HCT116 (cell line): Measurements from ENCODE around the gene INPP1. TPM values are rescaled to one million over a fixed set of nuclear protein-coding genes. Genes with fewer than 3 reads are reported as not detected.
A peak's percentile ranks its signal among the peaks of the same experiment; 100 is the strongest.

Experiments
- ATAC-seq: fragments of 200-7000 bp; cut with Tn5 transposase; 2 replicates; pipeline ENCODE4 v1.9.1; 2020; ENCODE audit warnings: mild to moderate bottlenecking, moderate library complexity
- BruUV-seq: library from RNA; stranded (reverse); fragments of 400-500 nt; replicated peaks from 2 replicates; lab custom pipeline; 2021; lab: Mats Ljungman, UMichigan
- CTCF ChIA-PET: fragments of 300-600 bp; sonication (Branson Sonifier 250); formaldehyde crosslinking; loops from one replicate; lab custom pipeline; 2021; ENCODE audit warnings: antibody characterized with exemption; lab: Charles Lee
- POLR2A ChIA-PET: fragments of 300-600, 350-600 bp; sonication (Branson Sonifier 250); formaldehyde crosslinking; loops from one replicate; lab custom pipeline; 2021; ENCODE audit warnings: antibody characterized with exemption; lab: Charles Lee
- RAD21 ChIA-PET, 2 experiments: fragments of 300-600 bp; sonication (Branson Sonifier 250); formaldehyde crosslinking; loops; one replicate each; lab custom pipeline; 2023; ENCODE audit warnings: low total read pairs in 2 of 2; ENCODE audit not compliant: uncharacterized antibody in 2 of 2, unreplicated experiment in 2 of 2, low non-redundant PET in 1 of 2; lab: Charles Lee
- DNase-seq: peaks from one replicate; pipeline ENCODE4 v3.0.0-alpha.2; 2010; ENCODE audit warnings: low read depth, low spot score
- H2AFZ ChIP-seq: fragments of 200-600 bp; shearing (Covaris generic), sonication (generic); 2 replicates; pipeline ENCODE4 v1.6.1; 2017; ENCODE audit warnings: low read depth, mixed run types, mixed read lengths, antibody characterized with exemption, low read length; ENCODE audit not compliant: poor library complexity, severe bottlenecking
- H3K27ac ChIP-seq: 2 replicates; pipeline ENCODE4 v1.5.1; 2012; ENCODE audit warnings: low read depth, low read length
- H3K27me3 ChIP-seq: fragments of 200-600 bp; sonication (generic); 2 replicates; pipeline ENCODE4 v1.6.1; 2016; ENCODE audit warnings: mixed run types, low read length, mixed read lengths; ENCODE audit not compliant: insufficient read depth
- H3K36me3 ChIP-seq, 2 experiments: fragments of 200-500 bp in 1 of 2; fragments of 200-600 bp in 1 of 2; sonication (Bioruptor generic) in 1 of 2; sonication (generic) in 1 of 2; 2 replicates each; pipeline versions ENCODE4 v1.5.1 to v1.6.1; 2014 to 2016; ENCODE audit warnings: low read length in 2 of 2, inconsistent platforms in 1 of 2, mixed read lengths in 1 of 2, mixed run types in 1 of 2; ENCODE audit not compliant: insufficient read depth in 2 of 2, control insufficient read depth in 1 of 2
- H3K4me1 ChIP-seq, 2 experiments: fragments of 200-600 bp in 1 of 2; sonication (generic) in 1 of 2; 2 replicates each; pipeline versions ENCODE4 v1.5.1 to v1.6.1; 2012 to 2017; ENCODE audit warnings: low read length in 2 of 2, inconsistent platforms in 1 of 2, mild to moderate bottlenecking in 1 of 2, mixed read lengths in 1 of 2, mixed run types in 1 of 2, moderate library complexity in 1 of 2; ENCODE audit not compliant: insufficient read depth in 2 of 2, control insufficient read depth in 1 of 2
- H3K4me2 ChIP-seq: fragments of 200-600 bp; sonication (generic); 2 replicates; pipeline ENCODE4 v1.6.1; 2017; ENCODE audit warnings: mixed run types, low read length, mixed read lengths
- H3K4me3 ChIP-seq, 2 experiments: fragments of 200-600 bp in 1 of 2; sonication (generic) in 1 of 2; replicated peaks in 1 of 2; 2 replicates each; pipeline ENCODE4 v1.5.1; 2011 to 2016; ENCODE audit warnings: low read length in 2 of 2, control low read depth in 1 of 2, low read depth in 1 of 2, mild to moderate bottlenecking in 1 of 2, mixed read lengths in 1 of 2, mixed run types in 1 of 2
- H3K79me2 ChIP-seq: fragments of 200-600 bp; sonication (generic); 2 replicates; pipeline ENCODE4 v1.6.1; 2017; ENCODE audit warnings: mild to moderate bottlenecking, mixed run types, low read length, moderate library complexity, mixed read lengths; ENCODE audit not compliant: insufficient read depth
- H3K9ac ChIP-seq: fragments of 200-600 bp; sonication (generic); 2 replicates; pipeline ENCODE4 v1.6.1; 2016; ENCODE audit warnings: low read length, mixed read lengths
- H3K9me2 ChIP-seq: fragments of 200-600 bp; sonication (generic), shearing (Covaris generic); 2 replicates; pipeline ENCODE4 v1.6.1; 2017; ENCODE audit warnings: mixed run types, mild to moderate bottlenecking, moderate library complexity; ENCODE audit not compliant: insufficient read depth
- H3K9me3 ChIP-seq, 2 experiments: fragments of 200-500 bp in 1 of 2; fragments of 200-600 bp in 1 of 2; sonication (Bioruptor generic) in 1 of 2; sonication (generic) in 1 of 2; 2 replicates each; pipeline ENCODE4 v1.6.1; 2014 to 2017; ENCODE audit warnings: low read length in 2 of 2, mixed read lengths in 2 of 2, inconsistent platforms in 1 of 2, low read depth in 1 of 2, mild to moderate bottlenecking in 1 of 2, mixed run types in 1 of 2, moderate library complexity in 1 of 2; ENCODE audit not compliant: control insufficient read depth in 1 of 2, insufficient read depth in 1 of 2
- H4K20me1 ChIP-seq: fragments of 200-600 bp; sonication (generic), shearing (Covaris generic); 2 replicates; pipeline ENCODE4 v1.6.1; 2017; ENCODE audit warnings: mixed run types, mild to moderate bottlenecking, moderate library complexity; ENCODE audit not compliant: insufficient read depth
- ATF3 ChIP-seq: IDR thresholded peaks from 2 replicates; pipeline ENCODE4 v1.6.1; 2012
- CBX3 ChIP-seq: IDR thresholded peaks from 2 replicates; pipeline ENCODE4 v1.6.1; 2012; ENCODE audit warnings: low read depth
- CTCF ChIP-seq, 3 experiments: fragments of 200-600 bp in 1 of 3; sonication (generic) in 1 of 3; IDR thresholded peaks in 2 of 3; conservative IDR thresholded peaks in 1 of 3; 2 replicates each; pipeline ENCODE4 v1.5.1; 2012 to 2017; ENCODE audit warnings: low read depth in 2 of 3, low read length in 2 of 3, antibody characterized with exemption in 1 of 3, borderline replicate concordance in 1 of 3, control low read depth in 1 of 3, mild to moderate bottlenecking in 1 of 3, mixed read lengths in 1 of 3, mixed run types in 1 of 3, moderate library complexity in 1 of 3; ENCODE audit not compliant: insufficient read depth in 1 of 3
- EGR1 ChIP-seq: IDR thresholded peaks from 2 replicates; pipeline ENCODE4 v1.6.1; 2012; ENCODE audit warnings: low read depth
- ELF1 ChIP-seq: IDR thresholded peaks from 2 replicates; pipeline ENCODE4 v1.6.1; 2012; ENCODE audit warnings: low read depth, borderline replicate concordance
- EZH2 ChIP-seq: fragments of 200-600 bp; sonication (generic); IDR thresholded peaks from 2 replicates; pipeline ENCODE4 v1.6.1; 2017; ENCODE audit warnings: antibody characterized with exemption, mixed run types
- EZH2phosphoT487 ChIP-seq: fragments of 200-600 bp; IDR thresholded peaks from 2 replicates; pipeline ENCODE4 v1.6.1; 2018; ENCODE audit warnings: antibody characterized with exemption, borderline replicate concordance
- MAX ChIP-seq: IDR thresholded peaks from 2 replicates; pipeline ENCODE4 v1.6.1; 2012
- POLR2AphosphoS5 ChIP-seq: IDR thresholded peaks from 2 replicates; pipeline ENCODE4 v1.6.1; 2011; ENCODE audit warnings: mild to moderate bottlenecking, low read depth, low read length, moderate library complexity
- RAD21 ChIP-seq: IDR thresholded peaks from 2 replicates; pipeline ENCODE4 v1.6.1; 2012; ENCODE audit warnings: low read depth, mild to moderate bottlenecking
- SRF ChIP-seq: IDR thresholded peaks from 2 replicates; pipeline ENCODE4 v1.6.1; 2012; ENCODE audit warnings: low read depth
- TCF7L2 ChIP-seq: IDR thresholded peaks from 2 replicates; pipeline ENCODE4 v1.7.0; 2011; ENCODE audit warnings: borderline replicate concordance, inconsistent platforms; ENCODE audit not compliant: insufficient read depth, insufficient read length; ENCODE audit errors: extremely low read depth
- YY1 ChIP-seq: IDR thresholded peaks from 2 replicates; pipeline ENCODE4 v1.6.1; 2011; ENCODE audit warnings: low read length, low read depth, moderate library complexity, mild to moderate bottlenecking; ENCODE audit not compliant: insufficient replicate concordance; ENCODE audit errors: extremely low read depth
- intact Hi-C: fragments of 100-400 bp; cut with micrococcal nuclease; formaldehyde crosslinking; loops from 2 replicates; pipeline ENCODE4 v1.10.0; 2022
- total RNA-seq: library from RNA; stranded (reverse); gene quantifications from one replicate; pipeline ENCODE4 v1.2.1, GENCODE V29; 2021; ENCODE audit not compliant: unreplicated experiment

INPP1 gene
- total RNA-seq, 1 experiment from 2014 or later = 19.6 TPM

GRCh38 chr2:190407662-190408537, 64.5 kb downstream of the INPP1 start, which contains the start of gene MFSD6:
TSS of gene MFSD6 (plus strand) at chr2:190408355. CDS start at chr2:190436030, 27,675 bp downstream.
- Histone ChIP-seq H3K4me2 (peak within 1 kb of the TSS; percentile 71), H3K27me3 (no peaks in the 10 kb centered on the region)
- no peak for TF ChIP-seq CBX3
- peak; percentile 6 for TF ChIP-seq YY1
- TF ChIP-seq, all 23 proteins: peak for 1
- ATAC-seq = peak; percentile 80
- no peaks in the 10 kb centered on the region for H3K9me2 ChIP-seq
- H3K27ac ChIP-seq = peak within 1 kb of the TSS; percentile 54
- no TSS peak for BruUV-seq
- H3K36me3 ChIP-seq = no peaks in the 10 kb centered on the region
- no peaks in the 10 kb centered on the region for H4K20me1 ChIP-seq
- ChIA-PET CTCF (no interaction called here), RAD21 (no interaction called here), POLR2A (no interaction called here)
- intact Hi-C loops = no loop called here
- no peaks in the 10 kb centered on the region for H3K79me2 ChIP-seq
- peak within 1 kb of the TSS; percentile 57 for H3K9ac ChIP-seq
- H2AFZ ChIP-seq = no peak within 1 kb of the TSS
- H3K4me1 ChIP-seq = peaks cover 3 to 29% of the 10 kb centered on the region in 2 experiments; a peak in 3 of 4 replicates
- DNase-seq = no peak
- no peaks in the 10 kb centered on the region for H3K9me3 ChIP-seq
- H3K4me3 ChIP-seq = peak within 1 kb of the TSS; percentile 42 to 70

GRCh38 chr2:190408538-190409271, 65.3 kb downstream of the INPP1 start:
- CTCF ChIA-PET = no interaction called here
- DNase-seq = peak; percentile 7
- Histone ChIP-seq H3K27ac (peak overlapping the region; percentile 54), H3K79me2 (no peaks in the 10 kb centered on the region), H3K4me3 (peak overlapping the region; percentile 42 to 70), H2AFZ (no peak overlapping the region), H3K27me3 (no peaks in the 10 kb centered on the region), H4K20me1 (no peaks in the 10 kb centered on the region), H3K9me2 (no peaks in the 10 kb centered on the region), H3K4me1 (peaks cover 3 to 29% of the 10 kb centered on the region in 2 experiments; a peak in 3 of 4 replicates), H3K9ac (peak overlapping the region; percentile 57), H3K4me2 (peak overlapping the region; percentile 71), H3K9me3 (no peaks in the 10 kb centered on the region), H3K36me3 (no peaks in the 10 kb centered on the region)
- RAD21 ChIA-PET = no interaction called here
- POLR2A ChIA-PET = no interaction called here
- intact Hi-C loops = no loop called here
- BruUV-seq = no TSS peak
- ATAC-seq = peak; percentile 73
- no peak for TF ChIP-seq ATF3
- 0 out of 2 replicates have a peak, but pooled peaks have one; percentile 21 for TF ChIP-seq EGR1
- peak; percentile 75 for TF ChIP-seq ELF1
- no peak for TF ChIP-seq RAD21
- TF ChIP-seq CTCF (IDR thresholded peaks at IDR 0.05 in 2 of 3, conservative IDR thresholded peaks at IDR 0.05 in 1 of 3; ENCODE audit: borderline replicate concordance in 1 of 3, insufficient read depth in 1 of 3, low read depth in 2 of 3, low read length in 2 of 3) = no peak
- TF ChIP-seq POLR2AphosphoS5 = peak; percentile 35; the same call in 1 of the 2 replicates
- no peak for TF ChIP-seq SRF
- TF ChIP-seq TCF7L2 = peak; percentile 63
- TF ChIP-seq EZH2phosphoT487 = no peak
- TF ChIP-seq CBX3 = no peak
- no peak for TF ChIP-seq EZH2
- peak; percentile 9; the same call in 1 of the 2 replicates for TF ChIP-seq MAX
